ENCODE data around the gene INSC.

- TF ChIP-seq CTCF (IDR thresholded peaks at IDR 0.05): no peak
- TF ChIP-seq EP300 (IDR thresholded peaks at IDR 0.05): no peak
Measured at GRCh38 chr11:15201586-15201985, 86.9 kb downstream of the INSC start.

Measured in ovary (tissue), 3 donors.